ENCODE measurements around the gene GUCY1B1. TPM values are rescaled to one million over a fixed set of nuclear protein-coding genes. Genes with fewer than 3 reads are reported as not detected.
"Not testable (repeated sequence)": the region's sequence is repeated elsewhere in the genome, so short reads cannot be mapped to it uniquely, and the experiment has no call there.

The GUCY1B1 gene
- total RNA-seq, 1 donor from 2014 or later = 2.2 TPM

DNA sequence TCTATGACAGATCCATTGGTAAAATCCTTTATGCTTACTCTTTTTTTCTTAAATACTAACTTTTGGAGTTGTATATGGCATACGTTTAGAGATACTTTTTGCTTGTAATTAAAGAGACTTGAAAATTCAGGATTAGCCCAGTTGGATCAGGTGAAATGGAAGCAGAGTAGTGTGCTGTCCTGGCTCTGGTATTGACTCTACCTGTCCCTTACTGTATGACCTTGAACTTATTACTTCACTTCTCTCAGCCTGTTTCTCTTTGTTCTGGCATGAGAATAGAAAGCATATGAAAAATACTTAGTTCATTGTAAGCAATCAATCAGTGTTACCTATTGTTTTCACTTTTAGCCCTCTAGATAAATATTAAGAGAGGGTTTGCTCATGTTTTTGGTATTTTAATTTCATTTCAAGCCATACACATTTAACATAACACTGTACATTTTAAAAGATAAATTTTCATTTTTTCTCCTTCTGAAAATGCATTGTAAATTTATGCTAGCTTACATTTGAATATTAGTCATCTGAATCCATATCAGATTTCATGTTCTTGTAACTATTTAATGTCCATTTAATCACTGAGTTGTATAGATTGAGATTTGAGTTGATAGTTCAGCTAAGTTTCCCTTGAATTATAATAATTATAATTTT is 35.9 kb downstream of the GUCY1B1 start:
- Mint-ChIP-seq H3K4me3 (ENCODE audit: unreplicated experiment) (no peak overlapping the region), H3K27ac (ENCODE audit: unreplicated experiment) (no peak overlapping the region), H3K9me3 (ENCODE audit: unreplicated experiment) (no peaks in the 10 kb centered on the region), H3K36me3 (ENCODE audit: unreplicated experiment) (no peaks in the 10 kb centered on the region), H3K4me1 (ENCODE audit: low read depth, unreplicated experiment) (peaks cover 2% of the 10 kb centered on the region), H3K27me3 (ENCODE audit: unreplicated experiment) (no peaks in the 10 kb centered on the region)
- TF ChIP-seq, protein P1, sequence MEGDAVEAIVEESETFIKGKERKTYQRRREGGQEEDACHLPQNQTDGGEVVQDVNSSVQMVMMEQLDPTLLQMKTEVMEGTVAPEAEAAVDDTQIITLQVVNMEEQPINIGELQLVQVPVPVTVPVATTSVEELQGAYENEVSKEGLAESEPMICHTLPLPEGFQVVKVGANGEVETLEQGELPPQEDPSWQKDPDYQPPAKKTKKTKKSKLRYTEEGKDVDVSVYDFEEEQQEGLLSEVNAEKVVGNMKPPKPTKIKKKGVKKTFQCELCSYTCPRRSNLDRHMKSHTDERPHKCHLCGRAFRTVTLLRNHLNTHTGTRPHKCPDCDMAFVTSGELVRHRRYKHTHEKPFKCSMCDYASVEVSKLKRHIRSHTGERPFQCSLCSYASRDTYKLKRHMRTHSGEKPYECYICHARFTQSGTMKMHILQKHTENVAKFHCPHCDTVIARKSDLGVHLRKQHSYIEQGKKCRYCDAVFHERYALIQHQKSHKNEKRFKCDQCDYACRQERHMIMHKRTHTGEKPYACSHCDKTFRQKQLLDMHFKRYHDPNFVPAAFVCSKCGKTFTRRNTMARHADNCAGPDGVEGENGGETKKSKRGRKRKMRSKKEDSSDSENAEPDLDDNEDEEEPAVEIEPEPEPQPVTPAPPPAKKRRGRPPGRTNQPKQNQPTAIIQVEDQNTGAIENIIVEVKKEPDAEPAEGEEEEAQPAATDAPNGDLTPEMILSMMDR (IDR thresholded peaks at IDR 0.05; ENCODE audit: partially characterized antibody, unreplicated experiment) = no peak
- no peak for DNase-seq

DNA sequence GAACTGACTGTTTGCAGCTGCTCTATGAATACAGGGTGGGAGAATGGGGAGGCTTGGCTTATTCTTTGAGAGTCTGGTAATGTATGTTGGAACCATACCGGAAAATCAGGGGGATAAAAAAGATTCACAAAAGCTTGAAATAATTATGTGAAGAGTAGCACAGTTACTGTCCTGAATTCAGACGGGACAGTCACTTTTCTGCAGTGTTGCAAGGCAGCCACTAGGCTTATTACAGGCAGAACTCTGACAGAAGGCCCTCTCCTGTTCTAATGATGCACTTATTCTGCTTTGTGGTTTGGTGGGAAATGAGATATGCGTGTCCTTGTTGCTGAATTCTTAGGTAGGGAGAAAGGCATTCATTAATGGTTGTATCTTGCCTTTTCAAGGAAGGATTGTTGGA is 37.2 kb downstream of the GUCY1B1 start:
- Mint-ChIP-seq H3K27ac (ENCODE audit: unreplicated experiment) (no peak overlapping the region), H3K36me3 (ENCODE audit: unreplicated experiment) (no peaks in the 10 kb centered on the region), H3K4me1 (ENCODE audit: low read depth, unreplicated experiment) (peaks cover 2% of the 10 kb centered on the region), H3K27me3 (ENCODE audit: unreplicated experiment) (no peaks in the 10 kb centered on the region), H3K4me3 (ENCODE audit: unreplicated experiment) (no peak overlapping the region), H3K9me3 (ENCODE audit: unreplicated experiment) (no peaks in the 10 kb centered on the region)
- TF ChIP-seq, protein P1 (IDR thresholded peaks at IDR 0.05; ENCODE audit: partially characterized antibody, unreplicated experiment) = peak; percentile 70
- no peak for DNase-seq

DNA sequence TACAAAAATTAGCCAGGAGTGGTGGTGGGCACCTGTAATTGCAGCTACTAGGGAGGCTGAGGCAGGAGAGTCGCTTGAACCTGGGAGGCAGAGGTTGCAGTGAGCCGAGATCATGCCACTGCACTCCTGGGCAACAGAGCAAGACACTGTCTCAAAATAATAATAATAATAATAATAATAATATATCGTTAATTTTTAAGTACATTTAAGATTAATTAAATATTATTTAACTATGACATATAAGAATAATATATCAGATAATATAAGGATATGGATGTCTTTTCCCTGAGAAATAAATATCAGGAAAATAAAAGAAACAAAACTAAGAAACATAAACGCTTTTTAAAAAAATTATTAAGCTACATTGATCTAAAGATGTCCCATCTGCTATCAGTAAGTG is 38.8 kb downstream of the GUCY1B1 start:
- not testable (repeated sequence) for H3K36me3 Mint-ChIP-seq (ENCODE audit: unreplicated experiment); H3K9me3 Mint-ChIP-seq (ENCODE audit: unreplicated experiment); H3K27me3 Mint-ChIP-seq (ENCODE audit: unreplicated experiment); H3K27ac Mint-ChIP-seq (ENCODE audit: unreplicated experiment); H3K4me1 Mint-ChIP-seq (ENCODE audit: low read depth, unreplicated experiment); DNase-seq; H3K4me3 Mint-ChIP-seq (ENCODE audit: unreplicated experiment)

DNA sequence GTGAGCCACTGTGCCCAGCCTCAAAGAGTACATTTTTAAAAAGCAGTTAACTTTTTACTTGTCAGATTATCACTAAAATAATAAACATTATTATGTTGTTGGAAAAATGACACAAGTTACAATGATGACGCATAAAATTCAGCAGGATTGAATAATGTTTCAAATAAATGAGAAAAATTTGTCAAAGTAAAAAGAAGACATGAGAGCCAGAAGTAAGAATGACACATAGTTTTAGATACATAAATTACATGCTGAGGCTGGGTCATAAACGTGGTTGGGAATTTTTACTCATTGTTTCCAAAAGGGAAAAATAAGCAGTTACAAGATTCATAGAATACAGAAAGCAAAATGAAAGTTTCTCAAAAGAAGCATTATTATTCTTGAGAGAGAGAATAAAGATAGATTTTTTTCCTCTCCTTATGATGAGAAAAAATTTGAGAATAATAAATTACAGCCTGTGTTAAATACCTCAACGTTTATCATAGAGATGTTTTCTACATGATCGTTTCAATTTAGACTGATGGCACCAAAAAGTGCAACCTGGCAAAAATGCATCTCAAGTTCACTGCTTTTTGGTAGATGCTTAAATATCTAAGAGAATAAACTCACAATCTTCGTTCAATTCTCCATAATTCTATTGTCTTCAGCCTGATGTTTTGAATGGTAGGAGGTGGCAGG is 40.4 kb downstream of the GUCY1B1 start:
- TF ChIP-seq, protein P1 (IDR thresholded peaks at IDR 0.05; ENCODE audit: partially characterized antibody, unreplicated experiment) = no peak
- DNase-seq = no peak
- no peaks in the 10 kb centered on the region for H3K36me3 Mint-ChIP-seq (ENCODE audit: unreplicated experiment)
- H3K27ac Mint-ChIP-seq (ENCODE audit: unreplicated experiment) = no peak overlapping the region
- H3K4me1 Mint-ChIP-seq (ENCODE audit: low read depth, unreplicated experiment) = peaks cover 9% of the 10 kb centered on the region
- H3K27me3 Mint-ChIP-seq (ENCODE audit: unreplicated experiment) = no peaks in the 10 kb centered on the region
- H3K9me3 Mint-ChIP-seq (ENCODE audit: unreplicated experiment) = no peaks in the 10 kb centered on the region
- H3K4me3 Mint-ChIP-seq (ENCODE audit: unreplicated experiment) = no peak overlapping the region

DNA sequence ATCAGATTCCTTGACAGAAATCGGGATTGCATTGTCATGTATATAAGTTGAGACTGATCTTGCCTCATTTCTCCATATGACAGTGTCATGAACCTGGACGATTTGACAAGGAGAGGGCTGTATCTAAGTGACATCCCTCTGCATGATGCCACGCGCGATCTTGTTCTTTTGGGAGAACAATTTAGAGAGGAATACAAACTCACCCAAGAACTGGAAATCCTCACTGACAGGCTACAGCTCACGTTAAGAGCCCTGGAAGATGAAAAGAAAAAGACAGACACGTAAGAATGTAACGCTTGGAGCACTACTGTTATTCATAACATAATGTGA is 40.9 kb downstream of the GUCY1B1 start:
- DNase-seq = no peak
- TF ChIP-seq, protein P1 (IDR thresholded peaks at IDR 0.05; ENCODE audit: partially characterized antibody, unreplicated experiment) = no peak
- Mint-ChIP-seq H3K4me1 (ENCODE audit: low read depth, unreplicated experiment) (peaks cover 9% of the 10 kb centered on the region), H3K27ac (ENCODE audit: unreplicated experiment) (no peak overlapping the region), H3K9me3 (ENCODE audit: unreplicated experiment) (no peaks in the 10 kb centered on the region), H3K27me3 (ENCODE audit: unreplicated experiment) (no peaks in the 10 kb centered on the region), H3K4me3 (ENCODE audit: unreplicated experiment) (no peak overlapping the region), H3K36me3 (ENCODE audit: unreplicated experiment) (no peaks in the 10 kb centered on the region)

Measured in glutamatergic neuron (in vitro differentiated cells).